GM20000 (cell line): ENCODE results near the gene RAB28.

Experiments used
- DNase-seq: peaks from one replicate; pipeline ENCODE4 v3.0.0; 2012; ENCODE audit warnings: low spot score
- TF ChIP-seq, protein P1 (sequence below): IDR thresholded peaks from 2 replicates; pipeline ENCODE4 v1.5.1; 2012; ENCODE audit warnings: mild to moderate bottlenecking, control low read depth; ENCODE audit errors: extremely low read depth, missing control alignments

The RAB28 gene

DNA sequence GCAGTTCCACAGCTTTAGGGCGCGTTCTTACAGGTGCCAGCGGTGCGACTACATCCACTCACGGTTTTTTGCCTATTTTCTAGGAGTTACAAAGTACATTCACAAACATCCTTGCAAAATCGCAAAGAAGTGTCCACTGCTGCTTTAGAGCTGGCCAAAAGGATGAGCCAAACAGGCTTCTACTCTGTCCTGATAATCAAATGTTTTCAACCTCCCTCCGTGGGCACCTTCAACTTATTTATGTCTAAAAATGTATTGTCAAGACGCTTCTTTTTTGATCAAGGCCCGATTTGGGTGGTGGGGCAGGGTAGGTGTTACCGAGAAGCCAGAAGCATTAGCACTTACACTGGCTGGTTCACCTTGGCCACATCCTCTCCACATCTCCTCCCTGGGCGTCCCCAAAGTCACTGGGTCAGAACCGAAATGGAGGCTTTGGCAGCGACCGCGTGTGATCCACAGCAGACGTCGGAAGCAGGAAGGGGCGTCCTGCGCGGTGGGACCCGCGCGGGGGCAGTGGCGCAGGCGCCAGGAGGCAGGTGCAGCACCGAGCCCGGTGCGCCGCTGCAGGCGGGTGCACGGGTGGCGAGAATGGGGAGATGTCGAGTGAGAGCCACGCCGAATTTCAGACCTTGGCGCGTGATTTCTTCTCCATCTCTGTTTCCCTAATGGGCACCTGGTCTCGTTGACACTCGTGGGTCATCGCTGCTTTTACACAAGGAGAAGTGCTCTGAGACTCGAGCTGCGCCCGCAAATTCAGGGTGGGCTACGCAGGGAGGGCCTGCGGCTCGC, 43.2 kb upstream of the RAB28 start:
- peak; percentile 25 for DNase-seq

DNA sequence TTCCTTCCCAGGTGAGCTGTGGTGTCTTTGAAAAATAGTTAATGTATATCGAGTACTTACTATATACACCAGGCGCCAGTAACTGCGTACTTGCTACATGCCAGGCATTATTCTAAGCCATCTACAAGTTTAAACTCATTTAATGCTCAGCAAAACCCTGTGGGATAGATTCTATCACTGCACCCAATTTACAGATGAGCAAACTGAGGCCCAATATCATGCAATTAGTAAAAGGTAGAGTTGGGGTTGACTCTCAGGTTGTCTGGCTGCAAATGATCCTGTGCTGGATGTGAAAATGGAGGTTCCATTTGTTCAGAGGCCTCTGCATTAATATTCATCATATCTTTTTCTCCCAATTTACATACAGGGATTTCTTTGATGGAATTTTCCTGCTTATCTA, 42.5 kb upstream of the RAB28 start:
- DNase-seq: no peak
- TF ChIP-seq, protein P1, sequence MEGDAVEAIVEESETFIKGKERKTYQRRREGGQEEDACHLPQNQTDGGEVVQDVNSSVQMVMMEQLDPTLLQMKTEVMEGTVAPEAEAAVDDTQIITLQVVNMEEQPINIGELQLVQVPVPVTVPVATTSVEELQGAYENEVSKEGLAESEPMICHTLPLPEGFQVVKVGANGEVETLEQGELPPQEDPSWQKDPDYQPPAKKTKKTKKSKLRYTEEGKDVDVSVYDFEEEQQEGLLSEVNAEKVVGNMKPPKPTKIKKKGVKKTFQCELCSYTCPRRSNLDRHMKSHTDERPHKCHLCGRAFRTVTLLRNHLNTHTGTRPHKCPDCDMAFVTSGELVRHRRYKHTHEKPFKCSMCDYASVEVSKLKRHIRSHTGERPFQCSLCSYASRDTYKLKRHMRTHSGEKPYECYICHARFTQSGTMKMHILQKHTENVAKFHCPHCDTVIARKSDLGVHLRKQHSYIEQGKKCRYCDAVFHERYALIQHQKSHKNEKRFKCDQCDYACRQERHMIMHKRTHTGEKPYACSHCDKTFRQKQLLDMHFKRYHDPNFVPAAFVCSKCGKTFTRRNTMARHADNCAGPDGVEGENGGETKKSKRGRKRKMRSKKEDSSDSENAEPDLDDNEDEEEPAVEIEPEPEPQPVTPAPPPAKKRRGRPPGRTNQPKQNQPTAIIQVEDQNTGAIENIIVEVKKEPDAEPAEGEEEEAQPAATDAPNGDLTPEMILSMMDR: no peak

More for the DNA sequence above, 43.2 kb upstream of the RAB28 start:
- TF ChIP-seq, protein P1: no peak

DNA sequence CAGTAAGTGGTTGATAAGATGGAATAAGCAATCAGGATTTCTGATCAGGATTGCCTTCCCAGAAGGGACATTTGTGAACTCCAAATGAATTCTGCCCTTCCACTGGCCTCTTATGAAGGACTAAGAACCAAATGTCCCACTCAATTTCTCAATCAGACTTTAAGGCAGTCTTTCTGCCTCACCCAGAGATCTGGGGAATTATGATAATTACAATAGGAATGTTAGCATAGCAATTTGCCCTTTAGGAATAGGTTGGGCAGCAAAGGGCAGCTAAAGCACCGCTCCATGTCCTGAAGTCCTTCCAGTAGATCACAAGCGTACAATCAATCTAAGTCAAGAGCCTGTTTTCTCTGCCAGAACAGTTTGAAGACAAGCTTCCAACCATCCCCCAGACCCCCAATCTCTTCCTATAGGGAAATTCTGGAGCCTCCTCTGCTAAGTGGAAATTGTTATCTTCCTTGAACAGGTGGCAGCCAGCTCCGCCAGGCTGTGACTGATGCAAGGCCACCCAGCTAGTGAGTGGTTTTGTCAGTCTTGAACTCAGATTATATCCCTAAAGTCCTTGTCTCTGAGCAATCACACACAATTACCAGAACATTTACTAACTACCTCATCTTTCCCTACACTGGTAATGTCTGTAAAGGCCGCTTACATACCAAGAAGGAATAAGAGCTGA, 41.6 kb upstream of the RAB28 start:
- peak; percentile 9 for DNase-seq
- TF ChIP-seq, protein P1: no peak

DNA sequence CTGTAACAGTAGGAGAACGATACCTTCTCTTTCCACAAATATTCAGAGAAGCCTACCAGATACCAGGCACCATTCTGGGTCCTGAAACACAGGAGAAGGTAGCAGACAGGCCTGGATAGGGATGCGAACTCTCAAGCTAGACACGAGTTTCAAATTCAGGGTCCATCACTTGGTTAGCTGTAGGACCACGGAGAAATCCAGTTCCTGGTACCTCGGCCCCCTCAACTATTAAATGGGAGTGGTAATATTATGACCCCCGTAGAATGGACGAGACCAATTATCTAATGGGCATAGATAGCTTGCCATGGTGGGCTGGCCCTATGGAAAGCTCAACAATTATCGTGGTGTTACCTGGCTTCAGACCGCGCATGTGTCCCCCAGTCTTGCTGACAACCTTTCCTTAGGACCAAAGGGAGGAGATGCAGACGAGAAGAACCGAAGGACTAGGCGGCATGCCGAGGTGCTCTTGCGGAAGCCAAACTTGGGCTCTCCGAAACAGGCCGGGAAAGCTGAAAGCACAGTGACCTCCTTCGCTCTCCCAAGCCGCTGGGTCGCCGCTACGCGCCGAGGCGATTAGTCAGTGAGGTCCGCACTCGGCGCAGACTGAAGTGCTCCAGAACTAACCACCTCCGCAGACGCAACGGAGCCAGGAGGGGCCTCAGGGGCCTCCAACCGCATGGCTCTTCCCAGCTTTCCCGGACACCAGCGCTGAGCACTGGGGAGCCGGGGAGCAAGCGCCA, 40.5 kb upstream of the RAB28 start:
- DNase-seq: peak; percentile 11
- TF ChIP-seq, protein P1: no peak

DNA sequence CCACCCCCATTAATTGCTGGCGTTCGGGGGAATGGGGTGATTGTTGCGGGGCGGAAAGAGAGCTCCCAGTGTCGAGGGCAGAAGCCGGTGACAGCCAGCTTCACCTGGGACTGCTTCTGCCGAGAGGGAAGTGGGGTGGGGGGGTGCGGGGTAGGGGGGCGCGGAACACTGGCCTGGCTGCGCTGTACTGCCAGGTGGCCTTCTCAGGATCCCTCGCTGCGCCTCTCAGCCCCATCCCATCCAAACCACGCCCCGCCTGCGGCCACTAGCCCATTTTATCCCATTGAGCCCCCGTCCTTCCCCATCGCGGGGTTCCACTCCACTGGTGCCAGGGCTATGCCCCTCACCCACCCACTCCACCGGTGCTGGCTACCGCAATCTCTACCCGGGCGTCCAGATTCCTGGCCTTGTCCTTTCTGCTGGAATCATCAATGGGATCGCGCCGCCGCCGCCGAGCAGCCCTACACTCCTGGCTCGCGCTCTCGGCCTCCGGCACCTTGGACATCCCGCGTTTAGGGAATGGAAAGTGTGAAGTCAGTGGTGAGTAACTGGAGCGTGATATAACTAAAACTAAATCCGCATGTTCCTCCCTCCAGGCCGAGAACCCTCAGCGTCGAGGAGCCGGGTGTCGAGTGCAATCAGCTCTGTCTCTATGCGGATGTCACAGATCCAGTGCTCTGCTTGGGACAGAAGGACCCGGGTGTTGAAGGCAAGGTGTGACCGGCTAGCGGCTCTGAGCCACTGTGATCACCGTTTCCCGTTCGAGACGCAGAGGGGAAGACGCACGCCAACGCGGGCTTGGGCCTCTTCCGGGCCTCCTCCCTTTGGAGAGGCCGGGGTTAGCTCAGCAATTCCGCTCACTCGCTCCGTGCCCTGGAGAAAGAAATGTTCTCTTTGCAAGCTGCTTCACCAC, 39.7 kb upstream of the RAB28 start:
- TF ChIP-seq, protein P1: no peak
- no peak for DNase-seq

DNA sequence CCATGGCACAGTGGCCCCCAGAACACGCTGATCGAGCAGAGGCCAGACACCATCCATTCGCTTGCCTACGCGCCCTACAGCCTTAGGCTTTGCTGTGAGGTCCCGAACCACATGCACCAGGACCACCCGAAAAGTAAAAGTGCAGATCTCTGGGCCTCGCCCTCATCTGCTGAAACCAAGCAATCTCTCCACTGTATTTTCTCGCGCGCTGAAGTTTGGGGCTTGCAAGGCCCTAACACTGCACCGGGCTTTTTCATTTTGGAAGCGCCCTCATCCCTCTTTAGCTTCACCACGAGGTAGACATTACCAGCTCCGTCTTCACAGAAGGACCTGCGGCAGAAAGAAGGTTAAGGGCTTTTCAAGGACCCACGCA, 39.0 kb upstream of the RAB28 start:
- TF ChIP-seq, protein P1: no peak

More for the DNA sequence above, 39.0 kb upstream of the RAB28 start:
- no peak for DNase-seq
